Activated B cell treated with CpG ODN at 0.5 μM for 24 hours (primary cell): ENCODE results near the gene PSEN2. TPM values are rescaled to one million over a fixed set of nuclear protein-coding genes. Genes with fewer than 3 reads are reported as not detected.

ENCODE experiments used
- ATAC-seq: fragments of 200-7000 bp; cut with Tn5 transposase; one replicate; pipeline ENCODE4 v1.10.0; 2021; ENCODE audit warnings: low read depth, mild to moderate bottlenecking, moderate library complexity
- CTCF ChIA-PET: fragments of 350-600 bp; sonication (Branson Sonifier 250); formaldehyde crosslinking; loops from one replicate; lab custom pipeline; 2021; ENCODE audit warnings: antibody characterized with exemption; lab: Charles Lee
- POLR2A ChIA-PET: fragments of 350-600 bp; sonication (Branson Sonifier 250); formaldehyde crosslinking; loops from one replicate; lab custom pipeline; 2021; ENCODE audit warnings: antibody characterized with exemption; lab: Charles Lee
- DNase-seq: peaks from one replicate; pipeline ENCODE4 v3.0.0; 2022
- H3K27ac Mint-ChIP-seq: one replicate; pipeline ENCODE4 v1.8.0; 2020; ENCODE audit warnings: mixed read lengths
- H3K27me3 Mint-ChIP-seq: one replicate; pipeline ENCODE4 v1.8.0; 2021; ENCODE audit warnings: mixed read lengths
- H3K36me3 Mint-ChIP-seq: one replicate; pipeline ENCODE4 v1.8.0; 2021; ENCODE audit warnings: low read depth, mixed read lengths
- H3K4me1 Mint-ChIP-seq: one replicate; pipeline ENCODE4 v1.8.0; 2021; ENCODE audit warnings: mixed read lengths
- H3K4me3 Mint-ChIP-seq: one replicate; pipeline ENCODE4 v1.8.0; 2020; ENCODE audit warnings: mild to moderate bottlenecking, mixed read lengths
- H3K9me3 Mint-ChIP-seq: one replicate; pipeline ENCODE4 v1.8.0; 2020; ENCODE audit warnings: mixed read lengths
- CTCF ChIP-seq: fragments of 200-600 bp; IDR thresholded peaks from one replicate; pipeline ENCODE4 v1.8.0; 2022; ENCODE audit warnings: antibody characterized with exemption, mild to moderate bottlenecking
- intact Hi-C: fragments of 100-400 bp; cut with micrococcal nuclease; formaldehyde crosslinking; loops from one replicate; pipeline ENCODE4 v1.15.1; 2024
- total RNA-seq: library from RNA; stranded (reverse); gene quantifications from 2 replicates; pipeline ENCODE4 v1.2.3, GENCODE V29; 2022

The PSEN2 gene
- total RNA-seq, 1 donor from 2014 or later: 14.3 TPM

GRCh38 chr1:226942392-226942791 lies 72.0 kb downstream of the PSEN2 start:
- H3K27ac Mint-ChIP-seq: no peak overlapping the region

DNA sequence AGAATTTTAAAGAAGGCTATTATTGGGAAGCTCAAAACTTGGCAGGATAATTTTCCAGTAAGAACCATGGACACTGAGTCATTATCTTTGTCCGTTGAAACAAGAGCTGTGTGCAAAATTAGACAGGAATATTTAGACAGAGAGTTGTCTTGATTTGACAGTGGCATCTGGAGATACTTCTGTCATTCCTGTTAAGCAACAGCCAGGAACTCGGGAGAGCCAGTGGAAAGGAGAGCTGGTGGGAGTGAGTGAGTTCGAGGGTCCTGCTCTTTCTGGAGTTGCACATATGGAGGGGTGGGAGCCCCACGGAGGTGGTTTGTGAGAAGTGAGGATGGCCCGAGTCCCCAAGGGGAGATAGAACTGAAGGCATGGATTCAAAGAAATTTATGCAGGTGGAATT lies 72.7 kb downstream of the PSEN2 start:
- peak overlapping the region; percentile 13 for H3K27ac Mint-ChIP-seq
- no peak for DNase-seq

More at GRCh38 chr1:226942392-226942791, 72.0 kb downstream of the PSEN2 start:
- TF ChIP-seq CTCF: no peak
- ChIA-PET CTCF (no interaction called here), POLR2A (interaction anchor here (0.8 kb wide), 1 partner anchor 59 kb away, joined by 5 read pairs; no protein-coding TSS in a partner anchor)
- intact Hi-C loops: loop anchor here (5.0 kb wide), 2 partner anchors 205 to 1225 kb away; partner anchors contain the start of genes IBA57 and ITPKB
- DNase-seq: no peak
- Mint-ChIP-seq H3K4me3 (no peak overlapping the region), H3K9me3 (no peaks in the 10 kb centered on the region), H3K27me3 (no peaks in the 10 kb centered on the region), H3K4me1 (peaks cover 63% of the 10 kb centered on the region), H3K36me3 (peaks cover 4% of the 10 kb centered on the region)
- ATAC-seq: no peak

GRCh38 chr1:226943927-226944326 lies 73.5 kb downstream of the PSEN2 start:
- Mint-ChIP-seq H3K4me3 (no peak overlapping the region), H3K4me1 (peaks cover 59% of the 10 kb centered on the region), H3K36me3 (peaks cover 6% of the 10 kb centered on the region), H3K27ac (no peak overlapping the region), H3K27me3 (no peaks in the 10 kb centered on the region), H3K9me3 (peaks cover 2% of the 10 kb centered on the region)
- no peak for DNase-seq
- intact Hi-C loops: loop anchor here (5.0 kb wide), 2 partner anchors 207 to 1223 kb away; partner anchors contain the start of genes IBA57 and ITPKB
- ChIA-PET CTCF (no interaction called here), POLR2A (interaction anchor here (1.1 kb wide), 1 partner anchor 536 kb away, joined by 4 read pairs; the partner anchor contains the start of gene PARP1)
- TF ChIP-seq CTCF: no peak
- ATAC-seq: no peak

More for the DNA sequence above, 72.7 kb downstream of the PSEN2 start:
- no peak for ATAC-seq
- no peak for TF ChIP-seq CTCF
- Mint-ChIP-seq H3K4me3 (no peak overlapping the region), H3K4me1 (peaks cover 63% of the 10 kb centered on the region), H3K27me3 (no peaks in the 10 kb centered on the region), H3K36me3 (peaks cover 4% of the 10 kb centered on the region), H3K9me3 (peaks cover under 1% of the 10 kb centered on the region)
- ChIA-PET POLR2A (interaction anchor here (0.8 to 1.1 kb wide), 2 partner anchors 60 to 535 kb away, joined by 4 to 5 read pairs; partner anchors contain the start of gene PARP1), CTCF (no interaction called here)
- intact Hi-C loops: loop anchor here (5.0 kb wide), 2 partner anchors 206 to 1224 kb away; partner anchors contain the start of genes IBA57 and ITPKB

- no peak overlapping the region for H3K4me3 Mint-ChIP-seq
- H3K9me3 Mint-ChIP-seq: peaks cover 2% of the 10 kb centered on the region
- ChIA-PET POLR2A (no interaction called here), CTCF (no interaction called here)
- peaks cover 64% of the 10 kb centered on the region for H3K4me1 Mint-ChIP-seq
- H3K36me3 Mint-ChIP-seq: peaks cover 11% of the 10 kb centered on the region
- DNase-seq (no peak), ATAC-seq (no peak)
- intact Hi-C loops: no loop called here
- H3K27ac Mint-ChIP-seq: no peak overlapping the region
- TF ChIP-seq CTCF: no peak
- H3K27me3 Mint-ChIP-seq: no peaks in the 10 kb centered on the region
Measured at GRCh38 chr1:226945106-226945857, 74.9 kb downstream of the PSEN2 start.

Other genes starting within 250 kb of the PSEN2 start
- gene ITPKB, start 131.3 kb upstream of the PSEN2 start, total RNA-seq: 88.5 and 97.3 TPM in 2 replicates
- 24.7 and 28.5 TPM in 2 replicates for gene COQ8A, start 69.7 kb downstream of the PSEN2 start, total RNA-seq